Uterus (tissue), 2 donors: ENCODE measurements around the gene TRAF1.

Experiments
- POLR2A ChIP-seq, 2 donors: fragments of 450-650 bp; IDR thresholded peaks; one replicate each; pipeline ENCODE4 v1.6.1; 2016; ENCODE audit warnings: antibody characterized with exemption in 2 of 2, mild to moderate bottlenecking in 1 of 2, moderate library complexity in 1 of 2
- TF ChIP-seq, protein P1 (sequence below), 4 experiments: fragments of 200-600 bp in 2 of 4; fragments of 450-650 bp in 2 of 4; sonication (generic) in 2 of 4; IDR thresholded peaks; one replicate each; pipeline ENCODE4 v1.5.1; 2016 to 2019; ENCODE audit warnings: antibody characterized with exemption in 4 of 4, mild to moderate bottlenecking in 2 of 4, moderate library complexity in 1 of 4

DNA sequence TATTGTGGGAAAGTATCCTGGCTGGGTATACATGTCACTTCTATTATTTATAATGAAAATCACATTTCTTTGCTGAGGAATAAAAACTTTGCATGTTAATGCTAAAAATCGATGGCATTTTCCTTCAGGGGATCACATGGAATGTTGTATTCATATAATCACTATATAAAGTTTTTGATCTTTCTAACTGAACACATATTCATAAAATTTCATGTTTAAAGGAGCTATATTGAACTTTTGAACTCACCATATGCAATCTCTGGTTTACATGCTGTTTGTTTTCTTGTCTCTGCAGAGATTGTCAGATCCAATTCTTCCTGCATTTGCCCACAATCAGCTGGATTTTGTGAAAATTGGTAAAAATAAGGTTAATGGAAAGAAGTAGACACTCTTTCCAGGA is 33.4 kb upstream of the TRAF1 start:
- TF ChIP-seq, protein P1, sequence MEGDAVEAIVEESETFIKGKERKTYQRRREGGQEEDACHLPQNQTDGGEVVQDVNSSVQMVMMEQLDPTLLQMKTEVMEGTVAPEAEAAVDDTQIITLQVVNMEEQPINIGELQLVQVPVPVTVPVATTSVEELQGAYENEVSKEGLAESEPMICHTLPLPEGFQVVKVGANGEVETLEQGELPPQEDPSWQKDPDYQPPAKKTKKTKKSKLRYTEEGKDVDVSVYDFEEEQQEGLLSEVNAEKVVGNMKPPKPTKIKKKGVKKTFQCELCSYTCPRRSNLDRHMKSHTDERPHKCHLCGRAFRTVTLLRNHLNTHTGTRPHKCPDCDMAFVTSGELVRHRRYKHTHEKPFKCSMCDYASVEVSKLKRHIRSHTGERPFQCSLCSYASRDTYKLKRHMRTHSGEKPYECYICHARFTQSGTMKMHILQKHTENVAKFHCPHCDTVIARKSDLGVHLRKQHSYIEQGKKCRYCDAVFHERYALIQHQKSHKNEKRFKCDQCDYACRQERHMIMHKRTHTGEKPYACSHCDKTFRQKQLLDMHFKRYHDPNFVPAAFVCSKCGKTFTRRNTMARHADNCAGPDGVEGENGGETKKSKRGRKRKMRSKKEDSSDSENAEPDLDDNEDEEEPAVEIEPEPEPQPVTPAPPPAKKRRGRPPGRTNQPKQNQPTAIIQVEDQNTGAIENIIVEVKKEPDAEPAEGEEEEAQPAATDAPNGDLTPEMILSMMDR (IDR thresholded peaks at IDR 0.05): no peak
- no peak for TF ChIP-seq POLR2A (IDR thresholded peaks at IDR 0.05)
